Activated T-helper 9 cell treated with anti-CD3 and anti-CD28 coated beads, Interleukin-2, amount 50 U/mL, for 16 hours (primary cell): ENCODE measurements around the gene BORCS6.
A peak's percentile ranks its signal among the peaks of the same experiment; 100 is the strongest.
"Not testable (repeated sequence)": the region's sequence is repeated elsewhere in the genome, so short reads cannot be mapped to it uniquely, and the experiment has no call there.

ENCODE experiments used
- DNase-seq: peaks from one replicate; pipeline ENCODE4 v3.0.0-alpha.2; 2020; ENCODE audit warnings: low read depth

BORCS6 gene

GRCh38 chr17:8173056-8173870 is 16.7 kb downstream of the BORCS6 start:
- DNase-seq: peak; percentile 66

- not testable (repeated sequence) for DNase-seq
These were observed 19.8 kb downstream of the BORCS6 start for GRCh38 chr17:8170186-8170585.

- no peak for DNase-seq
These were observed 22.5 kb downstream of the BORCS6 start for GRCh38 chr17:8167526-8167925.

GRCh38 chr17:8166731-8167130 is 23.2 kb downstream of the BORCS6 start:
- DNase-seq: no peak

- DNase-seq: no peak
These were observed 25.2 kb downstream of the BORCS6 start for GRCh38 chr17:8164815-8165131.

GRCh38 chr17:8163978-8164814 is 25.8 kb downstream of the BORCS6 start:
- peak; percentile 54 for DNase-seq

GRCh38 chr17:8162997-8163977 is 26.7 kb downstream of the BORCS6 start:
- DNase-seq: no peak

GRCh38 chr17:8162233-8162996 is 27.6 kb downstream of the BORCS6 start, which contains the start of gene VAMP2:
VAMP2 (minus strand) TSS chr17:8162948; CDS start chr17:8162879, 69 bp downstream.
- peak; percentile 83 for DNase-seq

GRCh38 chr17:8161289-8162232 is 28.4 kb downstream of the BORCS6 start:
- DNase-seq: no peak

GRCh38 chr17:8160741-8161221 is 29.2 kb downstream of the BORCS6 start:
- DNase-seq: no peak

GRCh38 chr17:8160224-8160577 is 29.8 kb downstream of the BORCS6 start:
- no peak for DNase-seq

- no peak for DNase-seq
These were observed 30.3 kb downstream of the BORCS6 start for GRCh38 chr17:8159459-8160223.

GRCh38 chr17:8159032-8159400 is 31.0 kb downstream of the BORCS6 start:
- DNase-seq: no peak

- DNase-seq: peak; percentile 81
These were observed 31.5 kb downstream of the BORCS6 start for GRCh38 chr17:8158267-8159031.

- DNase-seq: peak; percentile 100
These were observed 33.6 kb downstream of the BORCS6 start for GRCh38 chr17:8156246-8156992.

GRCh38 chr17:8155996-8156245 is 34.1 kb downstream of the BORCS6 start:
- no peak for DNase-seq

GRCh38 chr17:8155231-8155995 is 34.6 kb downstream of the BORCS6 start:
- no peak for DNase-seq
